ENCODE results near the gene EML6. TPM values are rescaled to one million over a fixed set of nuclear protein-coding genes. Genes with fewer than 3 reads are reported as not detected.

Gene EML6
- polyA plus RNA-seq, 1 of the 3 experiments (the other 2 are of a cell fraction), result 1.1 TPM

- POLR2A ChIA-PET, result no interaction called here
These were observed 108.0 kb downstream of the EML6 start for GRCh38 chr2:54831480-54831879.

DNA sequence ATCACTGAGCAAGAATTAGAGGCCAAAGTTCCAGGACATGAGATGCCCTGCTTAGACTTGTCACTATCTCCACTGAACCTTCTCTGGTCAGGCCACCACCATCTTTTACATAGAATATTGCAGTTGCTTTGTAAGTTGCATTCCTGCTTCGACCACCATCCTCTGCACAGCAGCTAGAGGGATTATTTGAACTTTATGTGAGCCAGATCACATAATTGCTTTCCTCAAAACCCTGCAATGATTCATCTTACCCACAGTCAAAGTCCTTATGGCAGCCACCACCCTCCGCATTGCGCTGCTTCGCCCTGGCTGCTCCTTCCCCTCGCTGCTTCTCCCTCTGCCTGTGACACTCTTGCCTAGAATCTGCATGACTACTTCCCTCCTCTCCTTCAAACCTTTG, 111.3 kb downstream of the EML6 start:
- 87% methylated on average over 5 of the region's 5 CpGs for WGBS (ENCODE audit: low lambda C conversion rate)
- TF ChIP-seq TCF12 (IDR thresholded peaks at IDR 0.05) (no peak), RFX5 (IDR thresholded peaks at IDR 0.05; ENCODE audit: low read length) (no peak), EZH2phosphoT487 (IDR thresholded peaks at IDR 0.05; ENCODE audit: borderline replicate concordance, low read depth) (no peak), TAF1 (IDR thresholded peaks at IDR 0.05; ENCODE audit: borderline replicate concordance, low read depth, low read length) (no peak)
- H3K79me2 ChIP-seq (ENCODE audit: insufficient read depth), result no peaks in the 10 kb centered on the region

More at GRCh38 chr2:54831480-54831879, 108.0 kb downstream of the EML6 start:
- Histone ChIP-seq H3K9me2 (no peaks in the 10 kb centered on the region), H4K20me1 (ENCODE audit: insufficient read depth) (no peaks in the 10 kb centered on the region), H3K4me3 (ENCODE audit: low read depth in 2 of 2, low read length in 1 of 2) (no peak overlapping the region), H3F3A (replicated peaks; ENCODE audit: insufficient read depth) (no peaks in the 10 kb centered on the region), H3K4me1 (ENCODE audit: control insufficient read depth in 1 of 2, insufficient read depth in 2 of 2, low read depth in 1 of 2, low read length in 1 of 2) (no peaks in the 10 kb centered on the region; a peak in 1 of 4 replicates), H3K27ac (ENCODE audit: low read depth in 2 of 2, low read length in 1 of 2) (no peak overlapping the region), H3K9ac (no peak overlapping the region), H3K27me3 (ENCODE audit: insufficient read depth) (no peaks in the 10 kb centered on the region), H3K36me3 (replicated peaks in 1 of 2; ENCODE audit: control insufficient read depth in 1 of 2, insufficient read depth in 2 of 2, low read length in 1 of 2) (no peaks in the 10 kb centered on the region), H3K9me3 (no peaks in the 10 kb centered on the region), H2AFZ (ENCODE audit: low read depth) (no peak overlapping the region), H3K4me2 (no peak overlapping the region), H3K79me2 (ENCODE audit: insufficient read depth) (no peaks in the 10 kb centered on the region)
- TF ChIP-seq JUND (IDR thresholded peaks at IDR 0.05) (no peak), GABPA (IDR thresholded peaks at IDR 0.05; ENCODE audit: low read depth) (no peak), TCF12 (IDR thresholded peaks at IDR 0.05) (no peak), MEF2A (IDR thresholded peaks at IDR 0.05; ENCODE audit: borderline replicate concordance, low read depth) (no peak), TEAD4 (IDR thresholded peaks at IDR 0.05; ENCODE audit: borderline replicate concordance, insufficient read depth) (no peak), SIN3A (IDR thresholded peaks at IDR 0.05; ENCODE audit: borderline replicate concordance, low read depth, low read length) (no peak), SMC3 (IDR thresholded peaks at IDR 0.05; ENCODE audit: low read depth, low read length) (no peak), FOXM1 (IDR thresholded peaks at IDR 0.05; ENCODE audit: low read depth) (no peak), ELF1 (IDR thresholded peaks at IDR 0.05) (no peak), EZH2phosphoT487 (IDR thresholded peaks at IDR 0.05; ENCODE audit: borderline replicate concordance, low read depth) (no peak), MXI1 (IDR thresholded peaks at IDR 0.05; ENCODE audit: low read depth, low read length) (no peak), RCOR1 (IDR thresholded peaks at IDR 0.05; ENCODE audit: low read length) (no peak), RAD21 (IDR thresholded peaks at IDR 0.05; ENCODE audit: low read length) (no peak), FOXJ3 (CRISPR knock-in tag; IDR thresholded peaks at IDR 0.05) (no peak), RXRA (IDR thresholded peaks at IDR 0.05; ENCODE audit: borderline replicate concordance, low read depth) (no peak), EP300 (IDR thresholded peaks at IDR 0.05; ENCODE audit: borderline replicate concordance in 1 of 2, low read depth in 1 of 2, low read length in 1 of 2) (no peak), NFIC (IDR thresholded peaks at IDR 0.05; ENCODE audit: borderline replicate concordance) (no peak), GATA2 (CRISPR knock-in tag; IDR thresholded peaks at IDR 0.05) (no peak), YY1 (IDR thresholded peaks at IDR 0.05; ENCODE audit: low read depth) (no peak)
- TF ChIP-seq, protein P1, sequence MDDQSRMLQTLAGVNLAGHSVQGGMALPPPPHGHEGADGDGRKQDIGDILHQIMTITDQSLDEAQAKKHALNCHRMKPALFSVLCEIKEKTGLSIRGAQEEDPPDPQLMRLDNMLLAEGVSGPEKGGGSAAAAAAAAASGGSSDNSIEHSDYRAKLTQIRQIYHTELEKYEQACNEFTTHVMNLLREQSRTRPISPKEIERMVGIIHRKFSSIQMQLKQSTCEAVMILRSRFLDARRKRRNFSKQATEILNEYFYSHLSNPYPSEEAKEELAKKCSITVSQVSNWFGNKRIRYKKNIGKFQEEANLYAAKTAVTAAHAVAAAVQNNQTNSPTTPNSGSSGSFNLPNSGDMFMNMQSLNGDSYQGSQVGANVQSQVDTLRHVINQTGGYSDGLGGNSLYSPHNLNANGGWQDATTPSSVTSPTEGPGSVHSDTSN (IDR thresholded peaks at IDR 0.05), result no peak
- WGBS (ENCODE audit: low lambda C conversion rate), result 81% methylated on average over 8 of the region's 9 CpGs
- CTCF ChIA-PET, result interaction anchor here (1.0 to 1.5 kb wide), 2 partner anchors 107 to 127 kb away, joined by 3 read pairs; no protein-coding TSS in a partner anchor
- DNase-seq, result no peak

More for the DNA sequence above, 111.3 kb downstream of the EML6 start:
- H3K4me2 ChIP-seq, result no peak overlapping the region
- H3K36me3 ChIP-seq (replicated peaks in 1 of 2; ENCODE audit: control insufficient read depth in 1 of 2, insufficient read depth in 2 of 2, low read length in 1 of 2), result no peaks in the 10 kb centered on the region
- no peak for DNase-seq
- no peak overlapping the region for H3K4me3 ChIP-seq (ENCODE audit: low read depth in 2 of 2, low read length in 1 of 2)
- ChIA-PET POLR2A (no interaction called here), CTCF (no interaction called here)
- no peaks in the 10 kb centered on the region for H3K9me3 ChIP-seq
- H3K9ac ChIP-seq, result no peak overlapping the region
- no peak overlapping the region for H3K27ac ChIP-seq (ENCODE audit: low read depth in 2 of 2, low read length in 1 of 2)
- H3K9me2 ChIP-seq, result no peaks in the 10 kb centered on the region
- peaks cover 3% of the 10 kb centered on the region for H3F3A ChIP-seq (replicated peaks; ENCODE audit: insufficient read depth)
- H2AFZ ChIP-seq (ENCODE audit: low read depth), result no peak overlapping the region
- H4K20me1 ChIP-seq (ENCODE audit: insufficient read depth), result no peaks in the 10 kb centered on the region
- H3K4me1 ChIP-seq (ENCODE audit: control insufficient read depth in 1 of 2, insufficient read depth in 2 of 2, low read depth in 1 of 2, low read length in 1 of 2), result peaks cover 0 to 4% of the 10 kb centered on the region in 2 experiments; a peak in 2 of 4 replicates
- H3K27me3 ChIP-seq (ENCODE audit: insufficient read depth), result no peaks in the 10 kb centered on the region

All from SK-N-SH (cell line).